ENCODE results near the gene ACAP3. TPM values are rescaled to one million over a fixed set of nuclear protein-coding genes. Genes with fewer than 3 reads are reported as not detected.

The ACAP3 gene
- total and polyA plus RNA-seq, 4 donors = 2.7 to 24.8 (median 15.0) TPM

DNA sequence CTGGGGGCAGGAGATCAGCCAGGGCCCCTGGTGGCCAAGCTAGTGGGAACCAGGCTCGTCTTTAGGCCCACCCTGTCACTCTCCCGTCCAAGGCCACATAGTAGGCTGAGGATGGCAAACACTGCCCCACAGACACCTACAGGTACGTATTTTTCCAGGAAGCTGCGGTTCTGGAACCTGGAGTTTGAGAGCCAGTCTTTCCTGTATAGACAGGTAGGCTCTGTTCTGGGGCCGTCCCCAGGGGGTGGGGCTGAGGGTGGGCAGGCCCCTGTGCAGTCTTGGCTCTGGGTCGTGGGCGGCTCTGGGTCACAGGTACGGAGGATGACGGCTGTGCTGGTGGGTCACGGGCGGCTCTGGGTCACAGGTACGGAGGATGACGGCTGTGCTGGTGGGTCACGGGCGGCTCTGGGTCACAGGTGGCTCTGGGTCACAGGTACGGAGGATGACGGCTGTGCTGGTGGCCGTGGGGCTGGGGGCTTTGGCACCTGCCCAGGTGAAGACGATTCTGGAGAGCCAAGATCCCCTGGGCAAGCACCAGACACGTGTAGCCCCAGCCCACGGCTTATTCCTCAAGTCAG is 2.8 kb upstream of the ACAP3 start:
- 89% methylated on average over 21 of the region's 21 CpGs for WGBS
- H3K27ac ChIP-seq (ENCODE audit: low read depth in 1 of 2, low read length in 2 of 2) = no peak overlapping the region
- DNase-seq (ENCODE audit: low spot score) = no peak
- no peak overlapping the region for H3K9ac ChIP-seq (ENCODE audit: low read depth in 1 of 2, low read length in 2 of 2)
- TF ChIP-seq, protein P1, sequence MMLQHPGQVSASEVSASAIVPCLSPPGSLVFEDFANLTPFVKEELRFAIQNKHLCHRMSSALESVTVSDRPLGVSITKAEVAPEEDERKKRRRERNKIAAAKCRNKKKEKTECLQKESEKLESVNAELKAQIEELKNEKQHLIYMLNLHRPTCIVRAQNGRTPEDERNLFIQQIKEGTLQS (IDR thresholded peaks at IDR 0.05) = no peak
- TF ChIP-seq EGR1 (IDR thresholded peaks at IDR 0.05; ENCODE audit: low read depth in 2 of 2) (no peak), GABPA (IDR thresholded peaks at IDR 0.05 in 1 of 2, conservative IDR thresholded peaks at IDR 0.05 in 1 of 2) (no peak), FOXA2 (IDR thresholded peaks at IDR 0.05) (no peak), SP1 (IDR thresholded peaks at IDR 0.05) (no peak), JUND (IDR thresholded peaks at IDR 0.05) (no peak)
- TF ChIP-seq, protein P2, sequence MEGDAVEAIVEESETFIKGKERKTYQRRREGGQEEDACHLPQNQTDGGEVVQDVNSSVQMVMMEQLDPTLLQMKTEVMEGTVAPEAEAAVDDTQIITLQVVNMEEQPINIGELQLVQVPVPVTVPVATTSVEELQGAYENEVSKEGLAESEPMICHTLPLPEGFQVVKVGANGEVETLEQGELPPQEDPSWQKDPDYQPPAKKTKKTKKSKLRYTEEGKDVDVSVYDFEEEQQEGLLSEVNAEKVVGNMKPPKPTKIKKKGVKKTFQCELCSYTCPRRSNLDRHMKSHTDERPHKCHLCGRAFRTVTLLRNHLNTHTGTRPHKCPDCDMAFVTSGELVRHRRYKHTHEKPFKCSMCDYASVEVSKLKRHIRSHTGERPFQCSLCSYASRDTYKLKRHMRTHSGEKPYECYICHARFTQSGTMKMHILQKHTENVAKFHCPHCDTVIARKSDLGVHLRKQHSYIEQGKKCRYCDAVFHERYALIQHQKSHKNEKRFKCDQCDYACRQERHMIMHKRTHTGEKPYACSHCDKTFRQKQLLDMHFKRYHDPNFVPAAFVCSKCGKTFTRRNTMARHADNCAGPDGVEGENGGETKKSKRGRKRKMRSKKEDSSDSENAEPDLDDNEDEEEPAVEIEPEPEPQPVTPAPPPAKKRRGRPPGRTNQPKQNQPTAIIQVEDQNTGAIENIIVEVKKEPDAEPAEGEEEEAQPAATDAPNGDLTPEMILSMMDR (IDR thresholded peaks at IDR 0.05; ENCODE audit: low read depth, low read length, missing input control) = no peak
- TF ChIP-seq, protein P3, sequence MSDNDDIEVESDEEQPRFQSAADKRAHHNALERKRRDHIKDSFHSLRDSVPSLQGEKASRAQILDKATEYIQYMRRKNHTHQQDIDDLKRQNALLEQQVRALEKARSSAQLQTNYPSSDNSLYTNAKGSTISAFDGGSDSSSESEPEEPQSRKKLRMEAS (IDR thresholded peaks at IDR 0.05) = no peak
- H3K4me3 ChIP-seq (ENCODE audit: low read depth in 1 of 3, low read length in 3 of 3) = no peak overlapping the region
- H3K4me1 ChIP-seq (ENCODE audit: control insufficient read depth in 4 of 4, insufficient read depth in 4 of 4, low read length in 3 of 4) = peaks cover 10 to 33% (median 23%) of the 10 kb centered on the region in 4 donors
- no peaks in the 10 kb centered on the region for H3K27me3 ChIP-seq (ENCODE audit: control insufficient read depth in 4 of 4, insufficient read depth in 4 of 4, low read length in 3 of 4)
- no peaks in the 10 kb centered on the region for H3K9me3 ChIP-seq (ENCODE audit: control insufficient read depth in 4 of 4, low read length in 3 of 4)
- H3K36me3 ChIP-seq (ENCODE audit: control insufficient read depth in 4 of 4, insufficient read depth in 3 of 4, low read depth in 1 of 4, low read length in 3 of 4) = peaks cover 3 to 38% (median 16%) of the 10 kb centered on the region in 4 donors

- no peak overlapping the region for H3K27ac ChIP-seq (ENCODE audit: low read depth in 1 of 2, low read length in 2 of 2)
- H3K36me3 ChIP-seq (ENCODE audit: control insufficient read depth in 4 of 4, insufficient read depth in 3 of 4, low read depth in 1 of 4, low read length in 3 of 4) = peaks cover 3 to 35% (median 16%) of the 10 kb centered on the region in 4 donors
- no peak overlapping the region for H3K4me3 ChIP-seq (ENCODE audit: low read depth in 1 of 3, low read length in 3 of 3)
- TF ChIP-seq, protein P2 (IDR thresholded peaks at IDR 0.05; ENCODE audit: low read depth, low read length, missing input control) = no peak
- TF ChIP-seq, protein P3 (IDR thresholded peaks at IDR 0.05) = no peak
- no peak for TF ChIP-seq HNF4G (IDR thresholded peaks at IDR 0.05)
- H3K9ac ChIP-seq (ENCODE audit: low read depth in 1 of 2, low read length in 2 of 2) = no peak overlapping the region
- WGBS = 90% methylated on average over 3 of the region's 3 CpGs
- no peaks in the 10 kb centered on the region for H3K9me3 ChIP-seq (ENCODE audit: control insufficient read depth in 4 of 4, low read length in 3 of 4)
- no peaks in the 10 kb centered on the region for H3K27me3 ChIP-seq (ENCODE audit: control insufficient read depth in 4 of 4, insufficient read depth in 4 of 4, low read length in 3 of 4)
- H3K4me1 ChIP-seq (ENCODE audit: control insufficient read depth in 4 of 4, insufficient read depth in 4 of 4, low read length in 3 of 4) = peaks cover 15 to 38% (median 29%) of the 10 kb centered on the region in 4 donors
- no peak for DNase-seq (ENCODE audit: low spot score)
Observed at GRCh38 chr1:1310109-1310385, 2.3 kb upstream of the ACAP3 start.

DNA sequence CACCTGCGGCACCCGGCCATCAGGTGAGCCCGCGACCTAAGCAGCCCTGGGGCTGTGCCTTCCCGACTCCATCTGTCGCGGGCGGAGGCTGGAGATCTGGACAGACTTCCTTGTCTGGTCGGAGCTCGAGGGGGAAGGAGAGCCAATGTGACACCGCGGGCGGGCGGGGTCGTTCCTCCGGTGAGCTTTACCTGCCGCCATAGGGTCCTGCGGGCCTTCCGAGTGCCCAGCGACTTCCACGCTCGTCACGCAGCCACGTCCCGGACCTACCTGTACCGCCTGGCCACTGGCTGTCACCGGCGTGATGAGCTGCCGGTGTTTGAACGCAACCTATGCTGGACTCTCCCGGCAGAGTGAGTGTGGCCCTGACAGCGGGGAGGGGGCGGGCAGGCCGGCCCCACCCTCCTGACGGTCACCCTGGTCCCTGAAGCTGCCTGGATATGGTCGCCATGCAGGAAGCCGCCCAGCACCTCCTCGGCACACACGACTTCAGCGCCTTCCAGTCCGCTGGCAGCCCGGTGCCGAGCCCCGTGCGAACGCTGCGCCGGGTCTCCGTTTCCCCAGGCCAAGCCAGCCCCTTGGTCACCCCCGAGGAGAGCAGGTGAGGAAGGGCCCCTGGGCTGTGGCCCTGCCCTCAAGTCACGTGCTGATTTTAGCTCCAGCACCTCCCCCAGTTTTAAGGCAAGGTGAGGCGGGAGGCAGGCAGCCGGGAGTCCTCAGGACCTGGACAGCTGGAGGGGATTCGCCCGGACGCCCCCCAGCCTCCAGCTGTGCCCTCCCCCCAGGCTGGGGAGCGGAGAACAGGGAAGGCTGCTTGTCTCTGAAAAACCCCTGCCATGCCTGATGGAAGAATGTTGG is 1.8 kb upstream of the ACAP3 start:
- H3K27me3 ChIP-seq (ENCODE audit: control insufficient read depth in 4 of 4, insufficient read depth in 4 of 4, low read length in 3 of 4) = no peaks in the 10 kb centered on the region
- H3K4me1 ChIP-seq (ENCODE audit: control insufficient read depth in 4 of 4, insufficient read depth in 4 of 4, low read length in 3 of 4) = peaks cover 18 to 44% (median 33%) of the 10 kb centered on the region in 4 donors
- no peak overlapping the region for H3K27ac ChIP-seq (ENCODE audit: low read depth in 1 of 2, low read length in 2 of 2)
- H3K9ac ChIP-seq (ENCODE audit: low read depth in 1 of 2, low read length in 2 of 2) = peak overlapping the region in 1 of 2 donors; percentile 71
- no peak for DNase-seq (ENCODE audit: low spot score)
- 48% methylated on average over 57 of the region's 57 CpGs for WGBS
- H3K36me3 ChIP-seq (ENCODE audit: control insufficient read depth in 4 of 4, insufficient read depth in 3 of 4, low read depth in 1 of 4, low read length in 3 of 4) = peaks cover 3 to 32% (median 13%) of the 10 kb centered on the region in 4 donors
- H3K9me3 ChIP-seq (ENCODE audit: control insufficient read depth in 4 of 4, low read length in 3 of 4) = no peaks in the 10 kb centered on the region
- no peak for TF ChIP-seq JUND (IDR thresholded peaks at IDR 0.05)
- TF ChIP-seq, protein P2 (IDR thresholded peaks at IDR 0.05; ENCODE audit: low read depth, low read length, missing input control) = no peak
- no peak for TF ChIP-seq SP1 (IDR thresholded peaks at IDR 0.05)
- TF ChIP-seq, protein P4, sequence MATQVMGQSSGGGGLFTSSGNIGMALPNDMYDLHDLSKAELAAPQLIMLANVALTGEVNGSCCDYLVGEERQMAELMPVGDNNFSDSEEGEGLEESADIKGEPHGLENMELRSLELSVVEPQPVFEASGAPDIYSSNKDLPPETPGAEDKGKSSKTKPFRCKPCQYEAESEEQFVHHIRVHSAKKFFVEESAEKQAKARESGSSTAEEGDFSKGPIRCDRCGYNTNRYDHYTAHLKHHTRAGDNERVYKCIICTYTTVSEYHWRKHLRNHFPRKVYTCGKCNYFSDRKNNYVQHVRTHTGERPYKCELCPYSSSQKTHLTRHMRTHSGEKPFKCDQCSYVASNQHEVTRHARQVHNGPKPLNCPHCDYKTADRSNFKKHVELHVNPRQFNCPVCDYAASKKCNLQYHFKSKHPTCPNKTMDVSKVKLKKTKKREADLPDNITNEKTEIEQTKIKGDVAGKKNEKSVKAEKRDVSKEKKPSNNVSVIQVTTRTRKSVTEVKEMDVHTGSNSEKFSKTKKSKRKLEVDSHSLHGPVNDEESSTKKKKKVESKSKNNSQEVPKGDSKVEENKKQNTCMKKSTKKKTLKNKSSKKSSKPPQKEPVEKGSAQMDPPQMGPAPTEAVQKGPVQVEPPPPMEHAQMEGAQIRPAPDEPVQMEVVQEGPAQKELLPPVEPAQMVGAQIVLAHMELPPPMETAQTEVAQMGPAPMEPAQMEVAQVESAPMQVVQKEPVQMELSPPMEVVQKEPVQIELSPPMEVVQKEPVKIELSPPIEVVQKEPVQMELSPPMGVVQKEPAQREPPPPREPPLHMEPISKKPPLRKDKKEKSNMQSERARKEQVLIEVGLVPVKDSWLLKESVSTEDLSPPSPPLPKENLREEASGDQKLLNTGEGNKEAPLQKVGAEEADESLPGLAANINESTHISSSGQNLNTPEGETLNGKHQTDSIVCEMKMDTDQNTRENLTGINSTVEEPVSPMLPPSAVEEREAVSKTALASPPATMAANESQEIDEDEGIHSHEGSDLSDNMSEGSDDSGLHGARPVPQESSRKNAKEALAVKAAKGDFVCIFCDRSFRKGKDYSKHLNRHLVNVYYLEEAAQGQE (IDR thresholded peaks at IDR 0.05) = no peak
- TF ChIP-seq FOXA2 (IDR thresholded peaks at IDR 0.05) = no peak
- peak overlapping the region in 2 of 3 donors; percentile 78 to 86 for H3K4me3 ChIP-seq (ENCODE audit: low read depth in 1 of 3, low read length in 3 of 3)

Measured in liver (tissue), 9 donors.